Measurements from ENCODE around the gene OR2A42. TPM values are rescaled to one million over a fixed set of nuclear protein-coding genes. Genes with fewer than 3 reads are reported as not detected.
"Not testable (repeated sequence)": the region's sequence is repeated elsewhere in the genome, so short reads cannot be mapped to it uniquely, and the experiment has no call there.

The OR2A42 gene
- total RNA-seq, 1 experiment from 2014 or later, result not detected

- BruUV-seq (replicated peaks); H3K4me1 Mint-ChIP-seq (ENCODE audit: insufficient read depth, unreplicated experiment); H3K27me3 Mint-ChIP-seq (ENCODE audit: insufficient read depth, unreplicated experiment); POLR2A ChIA-PET; intact Hi-C loops (cut with micrococcal nuclease); H3K27ac Mint-ChIP-seq (ENCODE audit: low read depth, unreplicated experiment); H3K9me3 Mint-ChIP-seq (ENCODE audit: unreplicated experiment); DNase-seq (ENCODE audit: unreplicated experiment); CTCF ChIA-PET; H3K36me3 Mint-ChIP-seq (ENCODE audit: insufficient read depth, unreplicated experiment); H3K4me3 Mint-ChIP-seq (ENCODE audit: unreplicated experiment): not testable (repeated sequence)
Measured at GRCh38 chr7:144238530-144239082, 799 bp downstream of the OR2A42 start.

GRCh38 chr7:144233039-144233438 lies 6.4 kb downstream of the OR2A42 start:
- H3K4me1 Mint-ChIP-seq (ENCODE audit: insufficient read depth, unreplicated experiment); H3K27me3 Mint-ChIP-seq (ENCODE audit: insufficient read depth, unreplicated experiment); CTCF ChIA-PET; H3K36me3 Mint-ChIP-seq (ENCODE audit: insufficient read depth, unreplicated experiment); H3K27ac Mint-ChIP-seq (ENCODE audit: low read depth, unreplicated experiment); POLR2A ChIA-PET; H3K4me3 Mint-ChIP-seq (ENCODE audit: unreplicated experiment); H3K9me3 Mint-ChIP-seq (ENCODE audit: unreplicated experiment); BruUV-seq (replicated peaks); DNase-seq (ENCODE audit: unreplicated experiment); intact Hi-C loops (cut with micrococcal nuclease): not testable (repeated sequence)

GRCh38 chr7:144231027-144231426 lies 8.4 kb downstream of the OR2A42 start:
- H3K4me1 Mint-ChIP-seq (ENCODE audit: insufficient read depth, unreplicated experiment); H3K9me3 Mint-ChIP-seq (ENCODE audit: unreplicated experiment); H3K27ac Mint-ChIP-seq (ENCODE audit: low read depth, unreplicated experiment); BruUV-seq (replicated peaks); H3K4me3 Mint-ChIP-seq (ENCODE audit: unreplicated experiment); H3K36me3 Mint-ChIP-seq (ENCODE audit: insufficient read depth, unreplicated experiment); intact Hi-C loops (cut with micrococcal nuclease); H3K27me3 Mint-ChIP-seq (ENCODE audit: insufficient read depth, unreplicated experiment); CTCF ChIA-PET; DNase-seq (ENCODE audit: unreplicated experiment); POLR2A ChIA-PET: not testable (repeated sequence)

- H3K4me1 Mint-ChIP-seq (ENCODE audit: insufficient read depth, unreplicated experiment); H3K9me3 Mint-ChIP-seq (ENCODE audit: unreplicated experiment); BruUV-seq (replicated peaks); H3K36me3 Mint-ChIP-seq (ENCODE audit: insufficient read depth, unreplicated experiment); H3K4me3 Mint-ChIP-seq (ENCODE audit: unreplicated experiment); H3K27ac Mint-ChIP-seq (ENCODE audit: low read depth, unreplicated experiment); POLR2A ChIA-PET; intact Hi-C loops (cut with micrococcal nuclease); CTCF ChIA-PET; H3K27me3 Mint-ChIP-seq (ENCODE audit: insufficient read depth, unreplicated experiment); DNase-seq (ENCODE audit: unreplicated experiment): not testable (repeated sequence)
Measured at GRCh38 chr7:144228810-144229209, 10.6 kb downstream of the OR2A42 start.

- CTCF ChIA-PET; intact Hi-C loops (cut with micrococcal nuclease); H3K27me3 Mint-ChIP-seq (ENCODE audit: insufficient read depth, unreplicated experiment); H3K9me3 Mint-ChIP-seq (ENCODE audit: unreplicated experiment); H3K27ac Mint-ChIP-seq (ENCODE audit: low read depth, unreplicated experiment); H3K4me1 Mint-ChIP-seq (ENCODE audit: insufficient read depth, unreplicated experiment); H3K36me3 Mint-ChIP-seq (ENCODE audit: insufficient read depth, unreplicated experiment); POLR2A ChIA-PET; DNase-seq (ENCODE audit: unreplicated experiment); H3K4me3 Mint-ChIP-seq (ENCODE audit: unreplicated experiment); BruUV-seq (replicated peaks): not testable (repeated sequence)
Measured at GRCh38 chr7:144226866-144227265, 12.5 kb downstream of the OR2A42 start.

- intact Hi-C loops (cut with micrococcal nuclease); H3K9me3 Mint-ChIP-seq (ENCODE audit: unreplicated experiment); H3K27me3 Mint-ChIP-seq (ENCODE audit: insufficient read depth, unreplicated experiment); H3K36me3 Mint-ChIP-seq (ENCODE audit: insufficient read depth, unreplicated experiment); H3K27ac Mint-ChIP-seq (ENCODE audit: low read depth, unreplicated experiment); DNase-seq (ENCODE audit: unreplicated experiment); BruUV-seq (replicated peaks); H3K4me3 Mint-ChIP-seq (ENCODE audit: unreplicated experiment); H3K4me1 Mint-ChIP-seq (ENCODE audit: insufficient read depth, unreplicated experiment); CTCF ChIA-PET; POLR2A ChIA-PET: not testable (repeated sequence)
Measured at GRCh38 chr7:144223675-144224074, 15.7 kb downstream of the OR2A42 start.

- H3K36me3 Mint-ChIP-seq (ENCODE audit: insufficient read depth, unreplicated experiment); CTCF ChIA-PET; H3K4me3 Mint-ChIP-seq (ENCODE audit: unreplicated experiment); H3K27ac Mint-ChIP-seq (ENCODE audit: low read depth, unreplicated experiment); H3K9me3 Mint-ChIP-seq (ENCODE audit: unreplicated experiment); POLR2A ChIA-PET; intact Hi-C loops (cut with micrococcal nuclease); DNase-seq (ENCODE audit: unreplicated experiment); H3K4me1 Mint-ChIP-seq (ENCODE audit: insufficient read depth, unreplicated experiment); BruUV-seq (replicated peaks); H3K27me3 Mint-ChIP-seq (ENCODE audit: insufficient read depth, unreplicated experiment): not testable (repeated sequence)
Measured at GRCh38 chr7:144220531-144220930, 18.9 kb downstream of the OR2A42 start.

- CTCF ChIA-PET, result interaction anchor here (0.6 kb wide), 1 partner anchor 219 kb away, joined by 3 read pairs; no protein-coding TSS in a partner anchor
- H3K27ac Mint-ChIP-seq (ENCODE audit: low read depth, unreplicated experiment); BruUV-seq (replicated peaks); intact Hi-C loops (cut with micrococcal nuclease); H3K36me3 Mint-ChIP-seq (ENCODE audit: insufficient read depth, unreplicated experiment); H3K4me1 Mint-ChIP-seq (ENCODE audit: insufficient read depth, unreplicated experiment); DNase-seq (ENCODE audit: unreplicated experiment); POLR2A ChIA-PET; H3K27me3 Mint-ChIP-seq (ENCODE audit: insufficient read depth, unreplicated experiment); H3K4me3 Mint-ChIP-seq (ENCODE audit: unreplicated experiment); H3K9me3 Mint-ChIP-seq (ENCODE audit: unreplicated experiment): not testable (repeated sequence)
Measured at GRCh38 chr7:144219149-144219548, 20.3 kb downstream of the OR2A42 start.

- POLR2A ChIA-PET; H3K4me3 Mint-ChIP-seq (ENCODE audit: unreplicated experiment); DNase-seq (ENCODE audit: unreplicated experiment); BruUV-seq (replicated peaks); H3K9me3 Mint-ChIP-seq (ENCODE audit: unreplicated experiment); intact Hi-C loops (cut with micrococcal nuclease); H3K27ac Mint-ChIP-seq (ENCODE audit: low read depth, unreplicated experiment); H3K4me1 Mint-ChIP-seq (ENCODE audit: insufficient read depth, unreplicated experiment); H3K27me3 Mint-ChIP-seq (ENCODE audit: insufficient read depth, unreplicated experiment); H3K36me3 Mint-ChIP-seq (ENCODE audit: insufficient read depth, unreplicated experiment): not testable (repeated sequence)
- CTCF ChIA-PET, result interaction anchor here (0.6 kb wide), 1 partner anchor 219 kb away, joined by 3 read pairs; no protein-coding TSS in a partner anchor
Measured at GRCh38 chr7:144218581-144218980, 20.8 kb downstream of the OR2A42 start.

GRCh38 chr7:144217200-144217599 lies 22.2 kb downstream of the OR2A42 start:
- intact Hi-C loops (cut with micrococcal nuclease); H3K9me3 Mint-ChIP-seq (ENCODE audit: unreplicated experiment); CTCF ChIA-PET; H3K27ac Mint-ChIP-seq (ENCODE audit: low read depth, unreplicated experiment); H3K4me1 Mint-ChIP-seq (ENCODE audit: insufficient read depth, unreplicated experiment); DNase-seq (ENCODE audit: unreplicated experiment); POLR2A ChIA-PET; H3K27me3 Mint-ChIP-seq (ENCODE audit: insufficient read depth, unreplicated experiment); H3K4me3 Mint-ChIP-seq (ENCODE audit: unreplicated experiment); H3K36me3 Mint-ChIP-seq (ENCODE audit: insufficient read depth, unreplicated experiment); BruUV-seq (replicated peaks): not testable (repeated sequence)
